Activated T-cell treated with anti-CD3 and anti-CD28 coated beads for 1 hour (primary cell): ENCODE data around the gene TDRD3.
"Not testable (repeated sequence)": the region's sequence is repeated elsewhere in the genome, so short reads cannot be mapped to it uniquely, and the experiment has no call there.

ENCODE experiments used
- DNase-seq: peaks from one replicate; pipeline ENCODE4 v3.0.0-alpha.2; 2020; ENCODE audit warnings: low read depth

TDRD3 gene

DNA sequence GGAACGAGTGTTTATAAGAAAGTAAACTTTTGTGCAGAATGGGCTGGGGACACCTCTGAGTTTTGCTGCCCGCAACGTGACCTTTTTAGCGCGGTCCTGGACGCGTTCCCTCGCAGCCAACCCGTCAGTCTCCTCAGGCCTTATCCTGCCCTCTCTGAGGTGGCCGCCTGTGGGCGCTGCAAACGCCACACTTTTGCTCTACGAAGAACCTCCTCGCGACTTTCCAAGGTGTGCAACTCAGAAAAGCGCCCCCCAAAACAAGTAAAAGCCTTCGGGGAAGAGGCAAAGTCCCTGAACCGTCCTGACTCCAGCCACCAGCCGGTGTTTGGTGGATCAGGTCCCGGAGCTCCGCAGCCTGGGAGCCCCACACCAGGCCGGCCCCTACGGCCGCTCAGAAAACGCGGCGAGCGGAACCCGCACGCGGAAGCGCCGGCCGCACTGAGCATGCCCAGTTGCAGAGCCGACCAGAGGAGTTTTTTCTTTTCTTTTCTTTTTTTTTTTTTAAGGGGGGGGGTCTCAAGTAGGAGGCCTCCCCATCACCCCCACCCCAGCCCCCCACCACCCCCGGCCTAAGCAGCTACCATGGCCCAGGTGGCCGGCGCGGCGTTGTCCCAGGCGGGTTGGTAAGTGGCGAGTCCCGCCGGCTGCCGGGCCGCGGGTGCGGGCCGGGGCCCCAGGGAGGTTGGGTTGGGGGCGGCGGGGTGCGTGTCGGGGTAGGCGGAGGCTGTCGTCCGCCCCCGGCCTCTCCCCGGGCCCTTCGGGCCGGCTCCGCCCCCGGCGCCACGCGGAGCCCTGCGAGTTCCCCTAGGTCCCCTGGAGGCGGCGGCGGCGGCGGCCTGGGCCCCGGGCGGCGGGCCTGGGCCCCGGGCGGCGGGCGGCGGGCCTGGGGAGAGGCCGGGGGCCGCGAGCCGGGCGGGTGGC, at the start of gene TDRD3:
Gene TDRD3, plus strand, starts transcription at position 438 of the 921 bp plus-strand sequence. Its CDS starts 145 bp downstream, at position 583.
- peak; percentile 60 for DNase-seq

GRCh38 chr13:60347690-60348089, 49.3 kb upstream of the TDRD3 start:
- DNase-seq, result no peak

DNA sequence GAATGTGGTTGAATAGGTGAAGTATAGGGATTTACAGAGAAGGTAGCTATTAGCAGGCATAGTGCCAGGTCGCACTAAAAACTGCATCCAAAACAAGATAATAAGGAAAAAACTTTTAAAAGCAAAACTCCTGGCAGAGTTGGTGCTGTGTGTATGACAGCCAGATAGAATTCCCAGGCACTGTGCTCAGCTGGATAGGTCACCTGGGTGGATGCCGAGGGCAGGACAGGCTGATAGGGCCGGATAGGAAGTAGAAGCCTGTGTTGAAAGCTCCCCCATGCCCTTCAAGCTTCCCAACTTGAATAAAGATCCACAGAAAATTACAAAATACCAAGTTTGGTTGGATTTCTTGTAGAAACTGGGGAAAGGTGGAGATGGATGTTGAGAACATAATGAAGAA, 48.9 kb upstream of the TDRD3 start:
- no peak for DNase-seq

DNA sequence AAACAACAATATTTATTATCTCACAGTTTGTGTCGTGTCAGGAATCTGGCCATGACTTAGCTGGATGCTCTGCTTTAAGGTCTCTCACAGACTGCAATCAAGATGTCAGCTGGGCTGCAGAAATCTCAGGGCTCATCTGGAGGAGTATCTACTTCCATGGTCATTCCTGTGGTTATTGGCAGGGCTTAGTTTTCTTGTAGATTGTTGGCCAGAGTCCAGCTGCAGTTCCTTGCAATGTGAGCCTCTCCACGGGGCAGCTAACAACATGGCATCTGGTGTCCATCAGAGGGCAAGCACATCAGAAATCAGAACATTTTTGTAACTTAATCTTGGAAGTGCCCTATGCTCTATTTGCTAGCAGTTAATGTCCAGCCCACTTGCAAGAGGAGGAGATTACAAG, 45.7 kb upstream of the TDRD3 start:
- no peak for DNase-seq

DNA sequence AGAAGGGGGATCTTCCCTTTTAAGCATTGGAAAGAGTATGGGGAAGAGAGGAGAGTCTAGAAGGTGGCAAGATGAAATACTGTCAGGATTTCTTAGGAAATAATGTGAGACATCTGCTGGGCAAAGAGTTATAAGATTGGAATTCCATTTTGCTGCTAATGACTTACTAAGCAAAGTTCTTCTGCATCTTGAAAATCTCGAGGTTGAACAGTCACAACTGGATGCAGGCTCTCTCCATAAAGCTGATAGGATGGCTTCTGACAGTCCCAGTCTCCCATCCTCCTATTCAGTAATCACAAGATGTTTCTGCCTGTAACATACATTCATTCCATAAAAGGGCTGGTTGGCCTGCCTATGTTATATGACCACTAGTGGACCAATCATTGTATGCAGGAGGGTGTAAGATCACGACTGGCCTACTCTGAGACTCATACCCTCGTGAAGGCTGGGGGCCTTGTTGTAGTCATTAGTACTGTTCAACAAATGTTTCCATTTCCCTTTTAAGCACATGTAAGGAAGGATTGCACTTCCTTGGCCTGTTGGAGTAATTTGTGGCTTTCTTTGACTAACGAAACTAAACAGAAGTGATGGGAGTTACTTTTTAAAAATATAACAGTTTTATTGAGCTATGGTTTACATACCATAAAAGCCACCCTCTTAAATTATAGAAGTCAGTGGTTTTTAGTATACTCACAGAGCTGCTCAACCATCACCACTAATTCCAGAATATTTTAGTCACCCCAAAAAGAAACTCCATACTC, 45.0 kb upstream of the TDRD3 start:
- DNase-seq, result no peak

- DNase-seq, result no peak
Observed at GRCh38 chr13:60352644-60353043, 44.4 kb upstream of the TDRD3 start.

DNA sequence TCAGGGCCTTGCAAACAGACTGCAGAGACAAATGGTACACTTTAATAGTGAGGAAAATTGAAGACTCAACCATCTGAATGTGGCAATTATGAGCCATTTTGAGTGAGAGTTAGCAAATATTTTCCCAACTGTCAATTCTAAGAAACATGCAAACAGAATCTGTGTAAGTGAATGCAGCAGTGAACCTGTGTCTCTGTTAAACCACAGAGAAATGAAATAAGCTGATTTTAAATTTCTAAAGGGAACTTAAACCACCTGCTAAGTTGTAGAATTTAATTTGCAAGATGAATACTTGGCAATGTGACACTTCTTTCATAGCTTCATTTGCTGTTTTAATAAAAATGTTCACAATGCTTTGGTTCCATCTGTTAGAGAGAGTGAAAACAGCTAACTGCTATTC, 42.0 kb upstream of the TDRD3 start:
- no peak for DNase-seq

- DNase-seq, result no peak
Observed at GRCh38 chr13:60356970-60357369, 40.0 kb upstream of the TDRD3 start.

DNA sequence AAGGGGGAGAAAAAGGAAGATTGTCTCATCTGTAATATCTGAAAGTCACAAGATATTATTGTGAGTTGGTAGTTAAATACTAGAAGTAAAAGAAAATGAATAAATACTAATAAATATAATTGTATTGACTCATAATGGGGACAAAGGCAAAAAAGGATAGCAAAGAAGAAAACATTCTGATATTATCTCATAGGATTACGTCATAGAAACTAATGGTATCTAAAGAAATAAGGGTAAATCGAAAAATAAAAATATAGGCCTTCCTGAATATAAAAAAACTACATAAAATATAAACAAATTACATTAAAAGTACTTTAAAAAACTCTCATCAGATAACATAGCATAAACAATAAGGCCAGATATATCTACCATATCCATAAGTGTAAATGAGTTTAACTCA, 38.6 kb upstream of the TDRD3 start:
- DNase-seq, result no peak

GRCh38 chr13:60363288-60363687, 33.7 kb upstream of the TDRD3 start:
- no peak for DNase-seq

- DNase-seq, result no peak
Observed at GRCh38 chr13:60369242-60369641, 27.8 kb upstream of the TDRD3 start.

GRCh38 chr13:60370343-60370742, 26.7 kb upstream of the TDRD3 start:
- no peak for DNase-seq

DNA sequence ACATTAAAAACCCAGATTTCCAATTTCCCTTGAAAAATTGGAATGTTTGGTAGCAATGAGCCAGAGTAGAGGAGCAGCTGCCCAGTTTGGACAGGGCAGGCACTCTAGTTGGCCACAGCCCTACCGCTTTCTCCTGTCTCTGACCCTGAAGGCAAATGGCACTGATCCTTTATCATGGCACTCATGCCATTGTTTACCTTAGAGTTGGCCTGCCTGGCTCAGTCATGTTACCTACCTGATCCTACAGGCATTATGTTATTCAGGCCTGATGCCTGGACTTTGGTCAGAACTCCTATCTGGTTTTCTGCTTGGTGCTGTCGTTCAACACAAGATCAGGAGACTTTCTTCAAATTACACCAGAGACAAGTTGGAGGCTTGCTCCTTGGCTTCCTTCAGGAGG, 24.9 kb upstream of the TDRD3 start:
- DNase-seq, result no peak

DNA sequence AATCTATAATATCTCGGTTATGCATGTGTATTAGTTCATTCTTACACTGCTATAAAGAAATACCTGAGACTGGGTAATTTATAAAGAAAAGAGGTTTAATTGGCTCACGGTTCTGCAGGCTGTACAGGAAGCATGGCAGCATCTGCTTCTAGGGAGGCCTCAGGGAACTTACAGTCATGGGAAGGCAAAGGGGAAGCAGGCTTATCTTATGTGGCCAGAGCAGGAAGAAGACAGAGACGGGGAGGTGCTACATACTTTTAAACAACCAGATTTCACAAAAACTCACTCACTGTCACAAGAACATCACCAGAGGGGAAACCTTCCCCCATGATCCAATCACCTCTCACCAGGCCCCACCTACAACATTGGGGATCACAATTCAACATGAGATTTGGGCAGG, 17.7 kb upstream of the TDRD3 start:
- not testable (repeated sequence) for DNase-seq

DNA sequence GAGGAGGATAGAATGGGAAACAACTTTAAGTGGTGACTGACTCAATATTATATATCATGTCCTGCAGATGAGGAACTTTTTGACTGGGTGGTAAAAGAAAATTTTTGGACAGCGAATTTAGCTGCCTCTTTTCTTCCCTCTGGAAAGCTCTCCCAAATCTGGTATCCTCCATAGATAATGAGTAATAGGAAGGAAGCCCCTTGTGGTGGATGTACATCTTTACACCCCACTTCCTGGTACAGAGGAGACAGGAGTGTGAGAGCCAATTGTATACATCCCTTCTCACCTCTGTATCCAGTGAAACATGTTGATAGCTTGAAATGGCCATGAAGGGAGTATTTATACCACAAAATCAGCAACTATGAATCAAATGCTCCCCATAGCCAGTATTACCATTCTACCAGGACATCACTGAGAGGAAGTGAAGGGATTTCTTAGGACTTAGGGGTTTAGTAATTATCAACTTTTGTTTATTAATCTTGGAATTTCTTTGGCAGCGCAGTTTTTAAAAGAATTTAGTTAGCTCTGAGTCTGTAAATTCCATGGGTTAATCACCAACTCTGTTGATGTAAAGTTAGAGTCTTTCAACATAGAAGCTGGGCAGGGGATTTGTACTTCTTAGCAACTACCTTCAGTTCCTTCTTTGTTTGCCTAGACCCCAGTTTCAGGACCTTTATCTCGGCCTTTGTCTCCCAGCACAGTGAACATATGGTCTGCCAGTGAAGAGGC, 17.0 kb upstream of the TDRD3 start:
- DNase-seq, result no peak

DNA sequence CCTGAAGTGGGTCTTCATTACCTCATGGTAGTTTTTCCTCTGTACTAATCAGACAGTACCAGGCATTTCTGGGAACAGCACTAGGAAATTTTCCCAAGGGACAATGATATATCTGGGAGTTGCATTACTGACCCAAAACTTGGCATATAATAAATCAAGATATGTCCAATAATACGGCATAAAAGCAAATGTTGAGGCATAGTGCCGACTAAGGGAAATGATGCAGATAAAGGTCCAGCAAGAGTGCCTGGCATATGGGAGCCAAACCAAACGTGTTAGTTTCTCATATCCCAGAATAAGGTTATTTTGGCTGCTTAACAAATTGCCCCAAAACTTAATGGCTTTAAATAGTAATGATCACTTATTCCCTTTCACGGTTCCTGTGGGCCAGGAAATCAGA, 12.1 kb upstream of the TDRD3 start:
- DNase-seq, result no peak

DNA sequence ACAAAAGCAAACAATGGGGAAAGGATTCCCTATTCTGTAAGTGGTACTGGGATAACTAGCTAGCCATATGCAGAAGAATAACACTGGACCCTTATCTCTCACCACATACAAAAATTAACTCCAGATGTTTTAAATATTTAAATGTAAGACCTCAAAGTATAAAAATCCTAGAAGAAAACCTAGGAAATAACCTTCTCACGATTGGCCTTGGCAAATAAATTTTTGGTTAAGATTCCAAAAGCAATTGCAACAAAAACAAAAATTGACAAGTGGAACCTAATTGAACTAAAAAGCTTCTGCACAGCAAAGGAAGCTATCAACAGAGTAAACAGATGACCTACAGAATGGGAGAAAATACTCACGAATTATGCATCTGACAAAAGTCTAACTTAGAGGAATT, 10.8 kb upstream of the TDRD3 start:
- DNase-seq, result no peak

DNA sequence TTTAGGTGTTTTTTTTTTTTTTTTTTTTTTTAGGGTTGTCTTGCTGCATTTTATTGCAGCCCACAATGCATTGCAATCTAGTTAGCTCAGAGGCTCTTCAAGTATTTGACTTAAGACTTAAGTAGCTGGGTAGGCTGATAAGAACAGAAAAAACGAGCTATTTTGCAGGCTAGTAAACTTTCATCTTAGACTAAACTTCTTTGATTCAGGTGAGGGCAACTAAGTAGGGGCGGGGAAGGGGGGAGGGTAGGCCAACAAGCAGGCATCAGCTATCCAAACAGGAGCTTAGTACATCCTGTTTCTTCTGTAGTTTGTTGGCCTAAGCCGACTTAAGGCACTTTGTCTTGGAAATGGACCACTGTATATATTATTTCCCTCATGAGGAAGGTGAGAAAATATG, 4.9 kb upstream of the TDRD3 start:
- no peak for DNase-seq

- peak; percentile 73 for DNase-seq
Observed at GRCh38 chr13:60395971-60396782, 843 bp upstream of the TDRD3 start.

GRCh38 chr13:60397704-60398378, 821 bp downstream of the TDRD3 start:
- DNase-seq, result peak; percentile 16

DNA sequence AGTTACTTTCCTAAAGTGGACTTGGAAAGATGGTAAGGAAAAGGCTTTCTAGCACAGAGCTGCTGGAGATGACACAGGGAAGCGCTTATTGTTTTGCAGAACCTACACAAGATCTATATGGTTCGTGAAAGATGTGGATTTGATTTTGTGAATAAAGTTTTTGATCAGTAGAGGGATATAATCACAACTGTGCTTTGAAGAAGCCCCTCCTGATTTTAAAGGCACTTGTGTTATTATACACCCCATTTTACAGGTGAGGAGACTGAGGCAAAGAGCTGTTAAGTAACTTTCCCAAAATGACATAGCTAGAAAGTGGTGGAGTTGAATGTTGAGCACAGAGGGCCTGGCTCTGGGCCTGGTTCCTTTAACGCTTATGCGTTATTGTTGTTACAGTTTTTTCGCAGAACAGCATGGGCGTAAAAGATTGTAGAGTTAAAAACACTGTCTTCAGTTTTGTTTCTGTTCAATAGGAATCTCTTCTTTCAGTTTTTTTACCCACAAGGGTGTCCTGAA, 1.4 kb downstream of the TDRD3 start:
- no peak for DNase-seq
